Endometrial microvascular endothelial cells (primary cell): ENCODE results near the gene EZR. TPM values are rescaled to one million over a fixed set of nuclear protein-coding genes. Genes with fewer than 3 reads are reported as not detected.

Experiments used
- in situ Hi-C: cut with HindIII; loops from 2 replicates; pipeline ENCODE4 v1.10.0; 2017; ENCODE audit warnings: low sequenced_read_pairs, low pct_unique_long_range_greater_than_20kb; ENCODE audit errors: inconsistent ontology term
- total RNA-seq: library from RNA; depleted of rRNA; stranded (reverse); fragments of >200 nt; gene quantifications from one replicate; pipeline ENCODE4 v1.2.3, GENCODE V29; 2015; ENCODE audit errors: inconsistent ontology term

The EZR gene
- total RNA-seq: 101 TPM

- in situ Hi-C loops: no loop called here
These were observed at the start of gene EZR for GRCh38 chr6:158819213-158819976. Gene EZR (minus strand): TSS chr6:158819368. CDS start chr6:158818093, 1,275 bp downstream.

GRCh38 chr6:158868122-158868480 lies 48.9 kb upstream of the EZR start:
- in situ Hi-C loops: no loop called here

GRCh38 chr6:158867381-158868121 lies 48.4 kb upstream of the EZR start:
- in situ Hi-C loops: no loop called here

- in situ Hi-C loops: no loop called here
These were observed 46.6 kb upstream of the EZR start for GRCh38 chr6:158865769-158866168.

- in situ Hi-C loops: no loop called here
These were observed 44.5 kb upstream of the EZR start for GRCh38 chr6:158863646-158864045.

- in situ Hi-C loops: no loop called here
These were observed 42.7 kb upstream of the EZR start for GRCh38 chr6:158861686-158862381.

GRCh38 chr6:158860279-158860865 lies 41.2 kb upstream of the EZR start:
- in situ Hi-C loops: no loop called here

- in situ Hi-C loops: no loop called here
These were observed 37.1 kb upstream of the EZR start for GRCh38 chr6:158856261-158856660.

- in situ Hi-C loops: no loop called here
These were observed 35.3 kb upstream of the EZR start for GRCh38 chr6:158854214-158855101.

- in situ Hi-C loops: no loop called here
These were observed 34.7 kb upstream of the EZR start for GRCh38 chr6:158853880-158854213.

- in situ Hi-C loops: no loop called here
These were observed 34.1 kb upstream of the EZR start for GRCh38 chr6:158853072-158853879.

GRCh38 chr6:158852312-158853071 lies 33.3 kb upstream of the EZR start:
- in situ Hi-C loops: no loop called here

GRCh38 chr6:158850807-158851115 lies 31.6 kb upstream of the EZR start:
- in situ Hi-C loops: no loop called here

GRCh38 chr6:158849899-158850806 lies 31.0 kb upstream of the EZR start:
- in situ Hi-C loops: no loop called here

- in situ Hi-C loops: no loop called here
These were observed 29.3 kb upstream of the EZR start for GRCh38 chr6:158848490-158848895.

GRCh38 chr6:158847786-158848185 lies 28.6 kb upstream of the EZR start:
- in situ Hi-C loops: no loop called here
